ENCODE measurements around the gene BTBD3.

Gene BTBD3

DNA sequence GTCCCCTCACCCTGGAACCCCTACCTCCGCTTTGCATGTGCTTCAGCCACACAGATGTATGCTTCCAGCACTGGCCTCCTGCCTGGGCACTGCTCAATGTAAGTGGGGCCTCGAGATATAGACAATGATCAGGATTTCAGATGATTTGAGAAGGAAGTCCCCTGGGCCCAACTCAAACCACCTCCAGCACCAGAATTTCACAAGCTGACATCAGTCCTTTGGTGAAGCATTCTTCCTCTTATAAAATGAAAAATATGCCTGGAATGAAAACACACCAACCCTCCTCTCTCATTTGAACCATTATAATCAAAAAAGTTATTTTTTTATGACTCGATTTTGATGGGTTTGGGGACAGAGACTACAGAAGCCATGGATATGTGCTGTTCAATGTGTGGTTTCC is 48.5 kb downstream of the BTBD3 start:
- Mint-ChIP-seq H3K27me3 (no peaks in the 10 kb centered on the region), H3K27ac (no peak overlapping the region), H3K9me3 (no peaks in the 10 kb centered on the region), H3K4me3 (no peak overlapping the region), H3K4me1 (no peaks in the 10 kb centered on the region), H3K36me3 (no peaks in the 10 kb centered on the region)
- DNase-seq = no peak
- ATAC-seq (replicated peaks) = no peak

DNA sequence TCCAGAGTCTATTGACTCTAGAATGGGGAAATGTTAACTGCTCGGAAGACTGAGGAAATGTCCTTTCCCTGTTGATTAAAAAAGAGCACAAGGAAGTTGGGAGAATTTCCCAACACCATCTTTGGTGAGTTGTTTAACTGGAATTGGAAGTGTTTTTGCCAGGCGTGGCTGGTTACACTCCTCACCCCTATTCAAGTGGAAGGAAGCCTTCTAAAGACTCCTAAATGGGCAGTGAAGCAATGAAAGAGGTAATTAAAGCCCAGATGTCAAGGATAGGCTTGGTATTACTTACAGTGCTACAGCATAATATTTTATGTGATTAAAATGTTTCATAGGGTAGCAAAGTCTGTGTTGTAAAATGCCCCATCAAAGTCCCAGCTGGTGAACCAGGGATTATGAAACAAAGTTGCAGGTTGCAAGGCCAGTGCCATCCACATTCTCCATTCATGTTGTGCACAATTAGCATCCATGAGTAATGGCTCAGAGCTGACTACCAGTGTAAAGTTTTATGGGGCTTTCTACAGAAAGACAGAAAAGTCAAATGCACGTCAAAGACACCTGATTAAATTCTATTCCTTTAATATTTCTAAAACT is 52.6 kb downstream of the BTBD3 start:
- H3K36me3 Mint-ChIP-seq = no peaks in the 10 kb centered on the region
- no peaks in the 10 kb centered on the region for H3K4me1 Mint-ChIP-seq
- no peak overlapping the region for H3K27ac Mint-ChIP-seq
- DNase-seq (no peak), ATAC-seq (replicated peaks) (no peak)
- H3K9me3 Mint-ChIP-seq = no peaks in the 10 kb centered on the region
- no peaks in the 10 kb centered on the region for H3K27me3 Mint-ChIP-seq
- no peak overlapping the region for H3K4me3 Mint-ChIP-seq

DNA sequence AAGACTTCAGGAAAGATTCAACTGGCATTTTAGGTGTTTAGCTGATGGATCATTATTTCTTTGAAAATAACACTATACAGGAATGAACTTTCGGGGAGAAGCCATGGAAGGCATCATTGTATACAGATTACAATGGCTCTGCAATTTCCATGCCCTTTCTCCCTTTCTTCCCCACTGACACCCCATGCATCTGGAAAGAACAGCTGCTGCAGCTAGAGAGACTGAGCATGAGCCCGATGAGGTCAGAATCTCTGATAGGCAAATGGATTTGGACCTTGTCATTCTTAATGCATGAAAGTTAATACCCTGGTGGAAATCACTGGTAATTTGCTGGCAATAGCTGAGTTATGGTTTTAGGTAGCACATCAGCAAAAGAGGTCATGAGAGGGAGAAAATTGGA is 54.8 kb downstream of the BTBD3 start:
- no peaks in the 10 kb centered on the region for H3K27me3 Mint-ChIP-seq
- no peak overlapping the region for H3K4me3 Mint-ChIP-seq

More for the DNA sequence above, 54.8 kb downstream of the BTBD3 start:
- Mint-ChIP-seq H3K4me1 (no peaks in the 10 kb centered on the region), H3K27ac (no peak overlapping the region), H3K9me3 (no peaks in the 10 kb centered on the region), H3K36me3 (no peaks in the 10 kb centered on the region)
- ATAC-seq (replicated peaks) (no peak), DNase-seq (no peak)
